Stimulated activated CD8-positive, alpha-beta memory T cell treated with anti-CD3 and anti-CD28 coated beads, Interleukin-4, amount 100 ng/mL, for 24 hours (primary cell): Measurements from ENCODE around the gene FNBP1.

Experiments used
- DNase-seq: peaks from one replicate; pipeline ENCODE4 v3.0.0-alpha.2; 2020; ENCODE audit warnings: low read depth

Gene FNBP1

DNA sequence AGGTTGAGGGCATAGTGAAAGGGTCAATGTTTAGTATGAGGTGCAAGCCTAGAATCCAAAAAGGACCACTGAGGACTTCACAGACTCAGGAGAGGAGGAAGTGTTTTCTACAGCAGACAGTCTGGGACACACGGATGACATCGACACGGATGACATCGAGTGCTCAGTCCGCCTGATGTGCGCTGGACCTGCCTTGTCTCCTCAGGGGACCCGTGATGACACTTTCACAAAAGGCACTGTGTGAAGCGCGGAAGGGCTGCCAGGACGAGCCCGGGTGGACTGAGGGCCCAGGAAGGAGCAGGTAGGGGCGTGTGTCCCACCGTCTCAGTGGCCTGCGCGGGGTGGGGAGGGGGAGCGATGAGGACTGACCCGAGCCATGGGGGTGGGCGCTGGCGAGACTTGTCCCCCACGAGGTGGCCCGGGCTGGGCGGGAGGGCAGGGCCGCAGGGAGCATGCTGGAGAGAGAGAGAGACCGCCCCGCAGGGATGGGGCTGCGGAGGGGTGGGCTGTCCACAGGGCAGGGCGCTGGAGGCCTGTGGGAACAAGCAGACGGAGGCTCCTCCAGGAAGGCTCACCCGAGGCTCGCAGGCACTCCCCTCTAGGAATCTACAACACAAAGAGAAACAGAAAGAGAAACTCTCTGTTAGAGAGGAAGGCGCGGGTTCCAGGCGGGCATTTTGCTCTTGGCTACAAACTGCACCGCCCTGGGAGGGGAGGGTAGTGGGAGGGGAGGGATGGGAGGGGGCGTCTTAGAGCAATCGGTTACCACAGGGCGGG, 152.9 kb downstream of the FNBP1 start:
- DNase-seq, result peak; percentile 65

DNA sequence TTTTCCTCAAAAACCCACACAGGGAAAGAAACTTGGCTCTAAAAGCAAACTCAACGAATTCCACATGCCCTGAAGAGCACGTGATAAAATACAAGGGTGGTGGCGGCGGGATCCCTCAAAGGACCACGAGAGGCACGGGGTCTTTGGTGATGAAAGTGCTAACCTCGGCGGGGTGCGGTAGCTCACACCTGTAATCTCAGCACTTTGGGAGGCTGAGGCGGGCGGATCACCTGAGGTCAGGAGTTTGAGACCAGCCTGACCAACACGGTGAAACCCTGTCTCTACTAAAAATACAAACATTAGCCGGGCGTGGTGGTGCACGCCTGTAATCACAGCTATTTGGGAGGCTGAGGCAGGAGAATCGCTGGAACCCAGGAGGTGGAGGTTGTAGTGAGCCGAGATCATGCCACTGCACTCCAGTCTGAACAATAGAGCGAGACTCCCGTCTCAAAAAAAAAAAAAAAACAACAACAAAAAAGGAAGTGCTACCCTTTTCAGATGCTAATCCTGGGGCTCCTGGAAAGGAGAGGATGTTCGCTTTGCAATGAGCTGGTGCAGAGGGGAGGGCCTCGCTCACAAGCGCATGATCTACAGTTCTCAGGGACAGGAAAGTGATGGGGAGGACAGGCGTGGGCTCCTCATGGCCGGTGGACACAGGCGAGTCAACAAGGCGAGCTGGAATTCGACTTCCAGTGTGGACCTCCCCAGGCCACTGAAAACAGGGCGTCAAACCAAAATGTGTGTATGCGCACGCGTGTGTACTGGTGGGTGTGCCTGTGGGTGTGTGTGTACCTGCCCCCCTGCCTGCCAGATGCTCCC, 153.7 kb downstream of the FNBP1 start:
- no peak for DNase-seq

DNA sequence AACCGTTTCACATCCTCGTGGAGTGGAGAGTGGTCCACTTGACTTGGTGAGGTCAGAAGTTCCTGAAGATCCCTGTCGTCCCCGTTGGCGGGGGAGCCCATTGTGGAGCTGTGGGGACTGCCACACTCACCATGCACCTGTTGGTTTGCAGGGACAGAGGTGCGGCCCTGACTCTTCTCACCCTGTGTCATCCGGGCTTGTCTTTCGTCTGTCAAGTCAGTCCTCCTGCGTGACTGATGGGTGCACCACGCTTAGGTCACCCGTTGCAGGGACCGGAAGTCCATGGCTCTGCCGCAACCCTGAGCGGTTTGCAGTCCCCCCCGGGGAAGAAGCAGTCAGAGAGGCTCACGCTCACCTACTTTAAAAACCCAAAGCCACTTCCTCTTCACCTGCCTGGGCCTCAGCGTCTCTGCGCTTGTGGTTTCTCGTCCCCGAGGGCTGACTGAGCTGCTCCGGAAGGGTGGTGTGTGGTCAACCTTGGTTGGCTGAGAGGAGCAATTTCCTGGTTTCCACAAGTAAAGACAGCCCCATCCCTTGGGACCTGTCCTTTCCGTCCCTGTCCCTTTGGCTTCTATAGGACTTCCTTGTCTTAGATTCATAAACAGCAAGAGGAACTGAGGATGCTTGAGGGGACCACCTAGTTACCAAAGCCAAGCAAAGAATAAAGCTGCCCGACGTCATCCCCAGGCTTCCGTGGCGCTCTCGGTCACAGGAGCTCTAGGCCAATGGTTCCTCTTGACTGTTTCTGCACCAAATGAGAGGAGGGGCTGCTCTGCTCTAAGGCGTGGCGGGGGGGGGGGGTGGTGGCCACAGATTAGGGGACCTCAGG, 154.5 kb downstream of the FNBP1 start:
- peak; percentile 86 for DNase-seq

DNA sequence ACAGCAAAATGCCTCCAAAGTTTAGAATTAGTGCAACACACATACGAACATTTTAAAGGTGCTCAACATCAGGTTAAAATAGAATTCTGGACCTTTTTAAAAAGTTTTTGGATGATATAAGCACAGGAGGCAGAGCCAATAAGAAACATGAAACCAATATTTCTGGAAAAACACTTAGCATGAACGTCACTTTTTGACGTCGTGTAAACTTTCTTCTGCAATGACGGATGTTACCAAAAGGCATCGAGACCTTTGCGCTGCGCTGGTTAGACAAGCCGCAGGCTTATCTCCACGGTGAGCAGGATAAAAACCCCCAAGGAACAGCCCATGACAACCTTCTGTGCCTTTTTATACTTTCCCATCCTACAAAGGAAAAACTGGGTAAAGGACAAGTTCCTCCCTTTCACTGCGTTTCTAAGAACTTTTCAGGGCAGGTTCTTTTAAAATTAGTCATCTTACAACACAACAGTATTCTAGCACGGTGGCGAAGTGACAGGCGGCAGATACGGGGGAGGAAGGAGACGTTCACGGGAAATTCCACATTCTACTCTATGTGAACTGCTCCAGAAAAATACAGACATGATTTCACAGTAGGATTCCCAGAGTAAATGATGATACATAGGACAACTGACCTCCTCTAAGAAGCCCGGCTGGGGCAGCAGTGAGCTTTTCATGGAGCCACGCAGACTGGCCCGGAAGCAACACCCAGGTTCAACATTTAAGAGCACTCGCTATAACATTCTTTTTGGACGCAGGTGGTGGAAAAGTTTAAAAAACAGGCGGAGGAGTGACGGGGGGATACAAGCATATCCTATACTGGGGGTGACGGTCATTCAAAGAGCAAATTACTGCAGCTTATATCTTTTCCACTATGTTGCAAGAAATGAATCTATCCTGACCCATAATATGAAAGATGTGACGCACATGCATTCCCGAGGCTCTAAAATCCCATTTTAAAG, 155.4 kb downstream of the FNBP1 start:
- DNase-seq, result no peak

DNA sequence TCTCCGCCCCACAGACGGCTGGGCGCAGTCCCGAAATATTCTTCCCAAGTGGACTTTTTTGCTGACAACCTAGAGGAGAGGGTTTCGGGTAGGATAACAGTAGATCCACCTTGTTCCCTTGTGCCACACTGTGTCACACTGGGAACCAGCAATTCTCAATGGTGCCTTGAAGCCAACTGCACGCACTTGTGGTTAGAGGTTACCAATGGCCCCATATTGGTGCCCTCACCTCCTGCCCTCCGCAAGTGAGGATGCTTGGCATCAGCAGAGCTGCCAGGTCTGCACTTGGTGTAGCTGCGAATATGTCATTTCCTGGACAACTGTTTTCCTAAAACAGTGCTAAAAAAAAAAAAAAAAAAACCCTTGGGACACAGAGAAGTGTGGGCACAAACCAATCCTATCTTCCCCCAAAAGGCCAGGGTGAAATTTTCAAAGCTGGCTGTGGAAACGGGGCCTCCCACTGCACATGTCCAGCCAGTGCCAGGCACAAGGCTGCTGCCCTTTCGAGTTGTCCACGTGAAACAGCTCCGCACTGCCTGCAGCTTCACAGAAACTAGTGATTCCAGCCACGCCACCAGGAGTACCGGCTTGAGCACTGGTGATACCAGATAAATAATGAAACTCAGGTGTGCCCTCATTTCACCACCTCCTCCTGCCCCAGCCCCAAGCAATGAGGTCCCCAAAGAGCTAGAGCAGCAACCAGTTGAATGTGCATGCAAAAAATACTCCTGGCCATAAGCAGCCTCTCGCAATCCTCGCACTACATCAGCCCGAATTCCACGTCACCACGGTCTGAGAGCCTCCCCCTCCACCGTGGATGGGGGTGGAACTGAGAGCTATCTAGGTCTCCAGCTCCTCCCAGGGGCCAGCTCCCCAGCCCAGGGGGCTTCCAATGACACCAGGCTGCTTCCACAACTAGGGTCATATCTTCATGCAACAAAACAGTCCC, 156.5 kb downstream of the FNBP1 start:
- no peak for DNase-seq

DNA sequence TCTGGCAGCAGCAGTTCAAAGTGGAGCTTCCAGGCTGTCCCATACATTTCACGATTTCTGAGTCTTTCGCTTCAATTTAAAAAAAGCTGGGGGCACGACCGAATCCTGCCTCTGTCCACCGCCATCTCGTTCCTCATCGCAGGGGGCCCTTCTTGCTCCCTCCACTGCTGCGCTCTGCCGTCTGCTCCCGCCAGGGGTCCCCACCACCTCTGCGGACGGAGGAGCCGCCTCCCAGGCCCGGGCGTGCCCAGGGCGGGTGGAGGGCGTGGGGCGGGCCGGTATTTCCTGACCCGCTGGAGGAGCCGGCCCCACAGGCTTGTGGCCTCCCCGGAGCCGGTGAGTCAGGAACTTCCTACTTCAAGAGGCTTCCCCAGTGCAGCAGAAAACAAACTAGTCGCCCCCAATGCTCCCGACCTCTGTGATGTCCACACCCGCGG, 157.3 kb downstream of the FNBP1 start:
- peak; percentile 91 for DNase-seq

DNA sequence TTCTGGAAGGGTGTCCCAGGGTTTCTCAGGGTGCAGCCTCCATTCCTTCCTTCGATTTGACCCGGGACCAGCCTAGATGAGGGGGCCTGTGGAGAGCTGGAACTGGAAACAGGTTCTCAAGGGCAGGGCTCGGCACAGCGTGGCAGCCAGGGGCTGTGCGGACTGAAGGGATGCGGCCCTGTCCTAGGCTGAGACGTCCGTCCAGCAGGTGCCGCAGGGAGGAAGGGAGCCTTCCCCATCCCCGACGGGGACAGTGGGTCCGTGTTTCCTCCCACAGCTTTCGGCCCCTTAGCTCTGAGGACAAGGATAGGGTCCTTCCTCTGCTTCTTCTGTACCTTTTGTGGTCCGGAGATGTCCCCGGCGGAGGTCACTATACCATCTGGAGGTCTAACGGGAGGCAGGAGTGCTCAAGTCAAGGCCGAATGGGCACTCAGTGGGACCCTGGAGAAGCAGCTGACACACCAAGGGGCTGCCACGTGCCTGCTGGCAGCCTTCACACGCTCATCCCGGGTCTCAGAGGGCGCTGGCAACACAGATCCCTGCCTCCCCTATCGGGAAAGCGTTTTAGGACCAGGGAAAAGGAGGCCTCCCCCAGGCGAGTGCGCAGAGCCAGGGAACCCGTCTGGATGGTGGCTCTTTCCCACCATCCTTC, 157.8 kb downstream of the FNBP1 start:
- DNase-seq, result no peak

DNA sequence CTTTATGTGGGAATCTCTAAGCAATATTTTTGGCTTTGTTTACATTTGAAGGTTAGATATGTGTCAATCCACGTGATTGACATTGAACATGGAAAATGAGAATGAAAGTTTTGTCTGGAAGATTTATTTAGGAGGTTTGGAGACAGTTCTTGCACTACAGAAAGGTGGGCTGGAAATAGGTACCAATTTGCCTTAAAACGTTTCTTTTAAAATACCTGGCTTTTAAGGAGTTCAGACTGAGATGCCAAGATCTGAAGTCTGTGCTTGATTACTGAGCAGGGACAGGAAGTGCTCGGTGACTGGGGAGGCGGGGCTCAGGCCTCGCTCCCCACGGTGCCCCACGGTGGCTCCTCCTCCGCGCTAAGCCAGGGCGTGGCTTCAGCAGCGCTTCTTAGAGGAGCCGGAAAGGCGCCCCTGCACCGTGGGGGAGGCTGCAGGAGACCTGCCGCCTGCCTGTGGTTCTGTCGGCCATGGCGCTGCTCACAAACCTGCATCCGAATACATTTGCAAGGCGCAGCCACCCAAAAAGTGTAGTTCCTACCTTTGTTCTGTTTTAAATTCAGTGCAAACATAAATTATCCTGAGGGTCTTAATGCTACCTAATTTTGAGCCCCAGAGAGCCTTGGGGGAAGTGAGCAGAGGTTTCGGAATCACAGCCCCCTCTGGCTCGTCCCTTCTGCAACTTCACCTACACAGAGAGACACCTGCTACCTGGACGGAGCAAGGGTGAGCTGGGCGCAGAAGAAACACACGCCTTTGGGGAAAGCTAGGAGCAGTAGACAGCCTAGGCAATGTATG, 158.6 kb downstream of the FNBP1 start:
- peak; percentile 95 for DNase-seq

DNA sequence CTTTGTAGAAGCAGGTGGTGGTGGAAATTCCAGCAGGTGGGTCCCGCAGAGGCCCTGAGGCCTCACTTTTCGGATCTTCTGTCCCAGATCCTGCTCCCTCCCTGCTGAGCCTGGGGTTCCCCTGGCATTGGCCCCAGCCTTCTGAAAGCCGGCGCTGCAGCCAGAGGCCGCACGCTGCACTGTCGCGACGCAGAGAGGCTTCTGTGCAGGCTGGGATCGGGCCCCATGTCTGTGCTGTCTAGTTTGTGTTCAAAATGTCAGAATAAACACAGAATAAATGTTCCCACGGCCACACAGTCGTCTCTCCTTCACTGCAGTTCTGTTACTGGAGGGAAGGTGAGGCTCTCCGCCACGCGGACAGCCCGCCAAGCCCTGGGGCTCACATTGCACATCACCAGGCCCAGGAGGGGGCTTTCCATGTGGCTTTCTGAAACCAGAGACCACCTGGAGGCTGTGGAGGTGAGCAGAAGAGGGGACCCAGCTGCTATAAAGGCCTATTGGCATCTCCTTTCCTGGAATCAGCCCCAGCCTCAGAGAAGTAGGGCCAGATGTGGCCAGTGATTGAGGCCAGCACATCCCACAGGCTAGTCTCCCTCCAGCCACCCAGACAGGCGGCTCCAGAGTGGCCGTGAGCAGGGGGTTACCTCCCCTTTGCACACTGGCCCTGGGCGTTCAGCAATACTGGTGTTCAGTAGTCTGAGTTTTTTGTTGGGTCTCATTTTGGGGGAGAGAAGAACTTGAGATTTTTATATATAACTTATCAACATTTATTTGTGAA, 161.3 kb downstream of the FNBP1 start:
- no peak for DNase-seq

DNA sequence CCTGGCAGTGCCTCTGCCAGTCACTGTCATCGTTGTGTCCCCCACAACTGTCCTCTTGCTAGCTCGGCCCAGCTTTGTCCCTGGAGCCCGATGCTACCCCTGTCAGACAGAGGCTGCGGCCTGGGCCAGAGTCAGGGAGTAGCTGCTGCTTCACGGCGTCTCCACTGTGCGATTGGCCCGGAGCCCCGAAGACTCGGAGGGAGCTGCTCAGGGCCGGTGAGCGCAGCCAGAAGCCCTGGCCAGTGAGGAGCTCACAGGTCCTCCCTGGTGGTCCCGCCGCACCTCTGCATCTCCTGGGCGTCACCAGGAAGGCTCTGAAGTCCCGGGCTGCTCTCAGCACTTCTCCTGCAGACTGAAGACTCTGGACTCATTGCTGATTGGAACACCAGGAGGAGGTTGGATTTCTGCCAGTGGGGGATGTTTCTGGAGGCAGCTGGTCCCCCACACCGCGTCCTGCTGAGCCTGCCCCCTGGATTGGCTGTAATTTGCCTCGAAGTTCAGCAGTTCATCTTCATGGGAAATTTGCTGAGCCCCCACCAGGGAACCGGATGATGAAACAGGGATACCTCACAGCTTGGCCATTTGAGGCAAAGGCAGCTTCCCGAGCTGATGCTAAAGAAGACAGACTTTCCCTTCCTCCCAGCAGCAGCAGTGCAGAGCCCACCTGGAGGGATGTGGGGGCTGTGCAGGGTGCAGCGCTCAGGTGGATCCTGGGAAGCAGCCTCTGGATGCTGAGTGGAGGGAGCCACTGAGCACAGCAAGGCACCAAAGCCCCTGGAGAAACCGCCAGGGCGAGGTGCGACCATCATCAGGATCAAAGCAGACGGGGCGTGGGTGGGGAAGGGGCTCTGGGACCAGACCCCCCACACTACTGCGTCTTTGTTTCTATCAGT, 162.1 kb downstream of the FNBP1 start:
- DNase-seq, result no peak

DNA sequence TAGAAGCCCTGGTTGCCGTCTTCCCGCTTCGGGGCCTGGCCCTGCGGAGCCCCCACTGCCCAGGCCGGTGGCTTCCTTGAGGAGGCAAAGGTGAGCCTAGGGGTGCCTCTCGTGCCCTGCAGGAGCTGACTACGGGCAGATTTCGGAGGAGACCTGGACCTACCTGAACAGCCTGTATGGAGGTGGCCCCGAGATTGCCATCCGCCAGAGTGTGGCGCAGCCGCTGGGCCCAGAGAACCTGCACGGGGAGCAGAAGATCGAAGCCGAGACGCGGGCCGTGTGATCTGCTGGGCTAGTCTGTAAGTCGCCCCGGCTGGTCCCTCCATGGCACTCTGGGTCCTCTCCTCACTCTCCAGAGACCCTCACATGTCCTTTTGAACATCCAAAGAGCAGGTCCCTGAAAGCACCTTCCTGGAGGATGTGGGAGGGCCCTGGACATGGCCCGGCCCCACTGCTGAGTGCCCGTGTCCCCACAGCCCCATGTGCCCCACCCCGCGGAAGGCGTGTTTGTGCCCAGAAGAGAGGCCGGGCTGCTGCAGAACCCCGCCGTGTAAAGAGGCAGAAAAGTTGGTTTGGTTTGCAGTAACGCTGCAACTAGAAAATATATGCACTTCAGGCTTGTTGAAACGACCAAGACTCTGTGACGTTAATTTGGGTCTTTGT, 162.9 kb downstream of the FNBP1 start:
- DNase-seq, result no peak

DNA sequence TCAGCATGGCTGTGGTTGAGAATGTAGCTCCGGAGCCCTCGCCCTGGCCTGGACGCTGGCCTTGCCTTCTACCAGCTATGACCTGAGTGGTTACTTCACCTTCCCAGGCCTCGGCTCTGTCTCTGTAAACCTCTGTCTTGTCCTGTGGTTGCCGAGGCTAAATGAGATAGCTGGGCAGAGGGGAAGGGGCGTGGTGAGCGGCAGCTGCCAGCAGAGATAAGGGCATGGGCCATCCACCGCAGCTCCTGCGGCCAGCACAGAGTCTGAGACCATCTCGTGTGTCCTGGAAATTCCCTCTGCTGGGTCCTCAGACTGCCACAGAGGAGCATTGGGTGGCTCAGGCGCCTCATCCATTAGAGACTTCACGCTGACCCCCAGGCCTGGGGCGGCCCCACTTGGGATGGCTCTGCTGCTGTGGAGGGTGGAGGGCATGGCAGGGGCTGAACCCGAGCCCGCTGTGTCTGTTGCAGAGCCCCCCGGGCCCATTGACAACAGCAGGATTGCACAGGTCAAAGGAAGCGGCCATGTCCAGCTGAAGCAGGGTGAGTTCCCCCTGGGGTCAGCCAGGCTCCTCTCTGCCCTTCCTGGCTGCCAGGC, 163.8 kb downstream of the FNBP1 start:
- no peak for DNase-seq

DNA sequence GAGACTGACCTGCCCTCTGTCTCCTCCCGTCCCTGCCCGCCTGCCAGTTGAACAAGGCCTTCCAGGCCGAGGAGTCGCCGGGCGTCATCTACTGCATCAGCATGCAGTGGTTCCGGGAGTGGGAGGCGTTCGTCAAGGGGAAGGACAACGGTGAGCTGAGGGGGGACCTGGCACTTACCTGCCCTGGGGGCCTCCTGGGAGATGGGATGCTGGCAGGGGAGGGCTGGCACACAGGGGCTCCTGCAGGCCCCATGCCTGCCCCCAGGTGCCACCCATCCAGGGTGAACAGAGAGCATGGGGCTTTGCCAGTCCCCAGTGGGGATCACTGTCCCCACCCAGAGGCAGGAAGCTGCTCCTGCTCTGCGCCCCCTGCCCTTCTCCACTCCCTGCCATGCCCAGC, 164.7 kb downstream of the FNBP1 start:
- DNase-seq, result no peak

DNA sequence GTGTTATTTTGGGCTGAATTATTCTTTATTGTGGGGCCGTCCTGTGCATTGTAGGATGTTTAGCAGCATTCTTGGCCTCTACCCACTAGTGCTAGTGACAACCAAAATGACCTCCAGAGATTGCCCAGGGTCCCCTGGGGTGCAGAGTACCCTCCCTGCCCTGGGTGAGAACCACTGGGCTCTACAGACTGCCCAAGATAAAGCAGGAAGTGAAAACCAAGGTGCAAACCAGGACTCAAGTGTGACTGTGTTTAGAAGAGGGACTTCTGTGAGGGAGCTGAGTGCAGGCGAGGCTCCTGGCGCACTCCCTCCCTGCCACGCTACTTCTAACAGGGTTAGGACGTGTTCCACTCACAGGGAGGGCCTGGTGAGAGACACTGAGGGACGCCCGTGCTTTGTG, 166.2 kb downstream of the FNBP1 start:
- DNase-seq, result no peak

DNA sequence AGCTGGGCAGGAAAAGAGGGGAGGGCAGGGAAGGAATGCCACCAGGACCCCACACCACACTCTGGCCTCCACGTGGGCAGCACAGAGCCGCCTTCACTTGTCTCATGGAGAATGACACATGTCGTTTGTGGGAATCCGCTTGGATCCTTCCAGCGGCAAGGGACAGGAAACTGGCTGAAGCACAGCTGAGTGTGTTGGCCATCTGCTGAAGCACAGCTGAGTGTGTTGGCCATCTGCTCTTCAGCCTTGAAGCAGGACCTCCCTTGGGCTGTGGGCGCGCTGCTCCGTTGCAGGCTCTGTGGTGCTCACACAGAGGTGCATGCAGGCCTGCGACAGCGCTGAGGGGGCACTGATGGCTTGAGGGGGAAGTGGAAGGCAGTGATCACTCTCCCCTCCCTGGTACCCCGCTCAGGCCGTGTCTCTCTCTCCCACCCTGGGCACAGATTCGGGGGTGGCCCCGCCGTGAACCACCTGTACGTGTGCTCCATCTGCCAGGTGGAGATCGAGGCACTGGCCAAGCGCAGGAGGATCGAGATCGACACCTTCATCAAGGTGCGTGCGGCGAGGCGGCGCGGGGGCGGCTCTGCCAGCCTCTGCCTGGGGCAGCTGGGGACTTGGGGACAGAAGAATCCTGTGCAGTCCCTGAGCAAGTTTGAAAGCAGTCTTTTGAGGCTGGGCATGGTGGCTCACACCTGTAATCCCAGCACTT, 167.1 kb downstream of the FNBP1 start:
- DNase-seq, result no peak
